Natural killer cell (primary cell): ENCODE measurements around the gene ICA1. TPM values are rescaled to one million over a fixed set of nuclear protein-coding genes. Genes with fewer than 3 reads are reported as not detected.

ENCODE experiments used
- ATAC-seq, 3 donors: fragments of 150-1000 bp in 2 of 3; fragments of 200-7000 bp in 1 of 3; cut with Tn5 transposase; 1 replicate in 1 of 3; 2 replicates in 2 of 3; pipeline ENCODE4 v1.10.0; 2021; ENCODE audit warnings: mild to moderate bottlenecking in 2 of 3, moderate library complexity in 2 of 3
- DNase-seq, 2 donors: peaks; one replicate each; pipeline versions ENCODE4 v3.0.0 to v3.0.0-alpha.2; 2013 to 2021; ENCODE audit warnings: mixed read lengths in 1 of 2
- H3K27ac ChIP-seq: one replicate; pipeline ENCODE4 v1.5.1; 2013; ENCODE audit warnings: mild to moderate bottlenecking, low read length
- H3K27me3 ChIP-seq: one replicate; pipeline ENCODE4 v1.6.1; 2013; ENCODE audit warnings: low read length; ENCODE audit not compliant: control insufficient read depth, insufficient read depth
- H3K36me3 ChIP-seq: one replicate; pipeline ENCODE4 v1.6.1; 2013; ENCODE audit warnings: low read length; ENCODE audit not compliant: control insufficient read depth, insufficient read depth
- H3K4me1 ChIP-seq: one replicate; pipeline ENCODE4 v1.6.1; 2013; ENCODE audit warnings: low read length; ENCODE audit not compliant: control insufficient read depth, insufficient read depth
- H3K4me3 ChIP-seq: one replicate; pipeline ENCODE4 v1.5.1; 2013; ENCODE audit warnings: low read length
- H3K9me3 ChIP-seq: one replicate; pipeline ENCODE4 v1.6.1; 2013; ENCODE audit warnings: low read length; ENCODE audit not compliant: control insufficient read depth, insufficient read depth
- H3K27ac Mint-ChIP-seq, 2 donors: one replicate each; pipeline ENCODE4 v1.8.0; 2022; ENCODE audit warnings: mild to moderate bottlenecking in 2 of 2, mixed read lengths in 2 of 2, moderate library complexity in 1 of 2
- H3K27me3 Mint-ChIP-seq, 2 donors: one replicate each; pipeline ENCODE4 v1.8.0; 2022; ENCODE audit warnings: low read depth in 2 of 2, mixed read lengths in 2 of 2
- H3K36me3 Mint-ChIP-seq: one replicate; pipeline ENCODE4 v1.8.0; 2022; ENCODE audit warnings: mixed read lengths
- H3K4me1 Mint-ChIP-seq, 2 donors: one replicate each; pipeline ENCODE4 v1.8.0; 2022; ENCODE audit warnings: mixed read lengths in 2 of 2
- H3K4me3 Mint-ChIP-seq: one replicate; pipeline ENCODE4 v1.8.0; 2022; ENCODE audit warnings: mild to moderate bottlenecking, moderate library complexity, mixed read lengths
- H3K9me3 Mint-ChIP-seq, 2 donors: one replicate each; pipeline ENCODE4 v1.8.0; 2022; ENCODE audit warnings: mixed read lengths in 2 of 2
- WGBS: methylation state at CpG from one replicate; pipeline ENCODE4 v1.1.7; 2013; ENCODE audit warnings: missing lambda C conversion rate; ENCODE audit not compliant: insufficient coverage; 5-methylcytosine and 5-hydroxymethylcytosine counted together
- intact Hi-C: fragments of 100-400 bp; cut with micrococcal nuclease; formaldehyde crosslinking; loops from one replicate; pipeline ENCODE4 v1.14.2; 2022
- total RNA-seq, 4 donors: library from RNA; stranded (reverse); fragments of 120-200 nt in 1 of 4; gene quantifications; one replicate each; pipeline versions ENCODE4 v1.2.3 to v1.2.4, GENCODE V29; 2013 to 2022
- TF ChIP-seq, protein P1 (sequence below): fragments of 200-600 bp; IDR thresholded peaks from one replicate; pipeline ENCODE4 v1.8.0; 2022; ENCODE audit warnings: antibody characterized with exemption

Gene ICA1
- total RNA-seq, 3 donors from 2014 or later (not counting 1 experiment from before 2014, with no cell fraction given), result 0.75 to 1.9 (median 1.4) TPM

GRCh38 chr7:8169171-8169570 lies 92.8 kb downstream of the ICA1 start:
- intact Hi-C loops, result no loop called here
- ATAC-seq, result no peak
- Mint-ChIP-seq H3K27ac (no peak overlapping the region), H3K9me3 (no peaks in the 10 kb centered on the region), H3K4me1 (peaks cover 6 to 12% of the 10 kb centered on the region in 2 donors), H3K4me3 (no peak overlapping the region), H3K27me3 (no peaks in the 10 kb centered on the region), H3K36me3 (no peaks in the 10 kb centered on the region)
- H3K36me3 ChIP-seq, result no peaks in the 10 kb centered on the region
- WGBS, result no CpG with 5 or more reads among the region's 1 CpG
- H3K27ac ChIP-seq, result no peak overlapping the region
- H3K4me3 ChIP-seq, result no peak overlapping the region
- H3K4me1 ChIP-seq, result no peaks in the 10 kb centered on the region
- TF ChIP-seq, protein P1, sequence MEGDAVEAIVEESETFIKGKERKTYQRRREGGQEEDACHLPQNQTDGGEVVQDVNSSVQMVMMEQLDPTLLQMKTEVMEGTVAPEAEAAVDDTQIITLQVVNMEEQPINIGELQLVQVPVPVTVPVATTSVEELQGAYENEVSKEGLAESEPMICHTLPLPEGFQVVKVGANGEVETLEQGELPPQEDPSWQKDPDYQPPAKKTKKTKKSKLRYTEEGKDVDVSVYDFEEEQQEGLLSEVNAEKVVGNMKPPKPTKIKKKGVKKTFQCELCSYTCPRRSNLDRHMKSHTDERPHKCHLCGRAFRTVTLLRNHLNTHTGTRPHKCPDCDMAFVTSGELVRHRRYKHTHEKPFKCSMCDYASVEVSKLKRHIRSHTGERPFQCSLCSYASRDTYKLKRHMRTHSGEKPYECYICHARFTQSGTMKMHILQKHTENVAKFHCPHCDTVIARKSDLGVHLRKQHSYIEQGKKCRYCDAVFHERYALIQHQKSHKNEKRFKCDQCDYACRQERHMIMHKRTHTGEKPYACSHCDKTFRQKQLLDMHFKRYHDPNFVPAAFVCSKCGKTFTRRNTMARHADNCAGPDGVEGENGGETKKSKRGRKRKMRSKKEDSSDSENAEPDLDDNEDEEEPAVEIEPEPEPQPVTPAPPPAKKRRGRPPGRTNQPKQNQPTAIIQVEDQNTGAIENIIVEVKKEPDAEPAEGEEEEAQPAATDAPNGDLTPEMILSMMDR, result no peak
- H3K9me3 ChIP-seq, result no peaks in the 10 kb centered on the region
- H3K27me3 ChIP-seq, result no peaks in the 10 kb centered on the region
- DNase-seq, result no peak

DNA sequence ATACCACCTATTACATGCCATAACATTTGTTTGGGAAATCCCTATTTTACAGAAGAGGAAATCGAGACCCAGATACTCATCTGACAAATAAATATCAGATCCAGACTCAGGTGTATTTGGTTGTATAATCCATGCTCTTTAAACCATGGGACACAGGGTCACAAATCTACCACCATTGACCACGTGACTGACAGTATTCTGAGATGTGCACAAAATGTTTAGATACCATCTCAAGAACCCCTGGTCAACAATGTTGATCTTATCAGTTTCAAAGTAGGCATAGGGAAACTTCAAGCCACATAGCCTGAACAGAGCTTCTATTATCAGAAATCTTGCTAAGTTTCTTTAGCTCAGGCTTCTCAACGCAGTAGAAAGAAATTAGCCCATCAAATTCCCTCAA lies 93.6 kb downstream of the ICA1 start:
- Histone ChIP-seq H3K4me3 (no peak overlapping the region), H3K9me3 (no peaks in the 10 kb centered on the region), H3K4me1 (no peaks in the 10 kb centered on the region), H3K27ac (no peak overlapping the region), H3K27me3 (no peaks in the 10 kb centered on the region), H3K36me3 (no peaks in the 10 kb centered on the region)
- H3K36me3 Mint-ChIP-seq, result no peaks in the 10 kb centered on the region
- ATAC-seq, result no peak
- TF ChIP-seq, protein P1, result no peak
- H3K27ac Mint-ChIP-seq, result no peak overlapping the region
- no peak overlapping the region for H3K4me3 Mint-ChIP-seq
- intact Hi-C loops, result no loop called here
- no peak for DNase-seq
- H3K9me3 Mint-ChIP-seq, result no peaks in the 10 kb centered on the region
- 76% methylated on average over 3 of the region's 3 CpGs for WGBS
- no peaks in the 10 kb centered on the region for H3K27me3 Mint-ChIP-seq
- peaks cover 0 to 6% of the 10 kb centered on the region in 2 donors for H3K4me1 Mint-ChIP-seq

- TF ChIP-seq, protein P1, result no peak
- H3K27me3 Mint-ChIP-seq, result no peaks in the 10 kb centered on the region
- no peak overlapping the region for H3K4me3 Mint-ChIP-seq
- no peak overlapping the region for H3K27ac Mint-ChIP-seq
- no peak overlapping the region for H3K27ac ChIP-seq
- H3K4me3 ChIP-seq, result no peak overlapping the region
- H3K36me3 ChIP-seq, result no peaks in the 10 kb centered on the region
- H3K4me1 Mint-ChIP-seq, result peaks cover 7 to 17% of the 10 kb centered on the region in 2 donors
- H3K36me3 Mint-ChIP-seq, result no peaks in the 10 kb centered on the region
- WGBS, result 14% methylated on average over 3 of the region's 4 CpGs
- H3K9me3 Mint-ChIP-seq, result no peaks in the 10 kb centered on the region
- DNase-seq, result no peak
- ATAC-seq, result no peak
- H3K4me1 ChIP-seq, result no peaks in the 10 kb centered on the region
- H3K27me3 ChIP-seq, result no peaks in the 10 kb centered on the region
- no peaks in the 10 kb centered on the region for H3K9me3 ChIP-seq
- intact Hi-C loops, result no loop called here
Observed at GRCh38 chr7:8165150-8165549, 96.8 kb downstream of the ICA1 start.

- DNase-seq, result no peak
- no peaks in the 10 kb centered on the region for H3K36me3 Mint-ChIP-seq
- Histone ChIP-seq H3K27ac (no peak overlapping the region), H3K27me3 (no peaks in the 10 kb centered on the region), H3K4me1 (no peaks in the 10 kb centered on the region), H3K36me3 (no peaks in the 10 kb centered on the region), H3K9me3 (no peaks in the 10 kb centered on the region), H3K4me3 (no peak overlapping the region)
- no peaks in the 10 kb centered on the region for H3K9me3 Mint-ChIP-seq
- intact Hi-C loops, result no loop called here
- H3K27ac Mint-ChIP-seq, result no peak overlapping the region
- TF ChIP-seq, protein P1, result no peak
- no peak overlapping the region for H3K4me3 Mint-ChIP-seq
- WGBS, result 100% methylated on average over 1 of the region's 3 CpGs
- H3K27me3 Mint-ChIP-seq, result no peaks in the 10 kb centered on the region
- ATAC-seq, result no peak
- peaks cover 7 to 12% of the 10 kb centered on the region in 2 donors for H3K4me1 Mint-ChIP-seq
Observed at GRCh38 chr7:8162181-8162580, 99.8 kb downstream of the ICA1 start.
